ENCODE data around the gene PPP2R2C.
A peak's percentile ranks its signal among the peaks of the same experiment; 100 is the strongest.

Gene PPP2R2C

GRCh38 chr4:6309777-6310176, 162.6 kb downstream of the PPP2R2C start:
- ATAC-seq (no peak), DNase-seq (no peak)

DNA sequence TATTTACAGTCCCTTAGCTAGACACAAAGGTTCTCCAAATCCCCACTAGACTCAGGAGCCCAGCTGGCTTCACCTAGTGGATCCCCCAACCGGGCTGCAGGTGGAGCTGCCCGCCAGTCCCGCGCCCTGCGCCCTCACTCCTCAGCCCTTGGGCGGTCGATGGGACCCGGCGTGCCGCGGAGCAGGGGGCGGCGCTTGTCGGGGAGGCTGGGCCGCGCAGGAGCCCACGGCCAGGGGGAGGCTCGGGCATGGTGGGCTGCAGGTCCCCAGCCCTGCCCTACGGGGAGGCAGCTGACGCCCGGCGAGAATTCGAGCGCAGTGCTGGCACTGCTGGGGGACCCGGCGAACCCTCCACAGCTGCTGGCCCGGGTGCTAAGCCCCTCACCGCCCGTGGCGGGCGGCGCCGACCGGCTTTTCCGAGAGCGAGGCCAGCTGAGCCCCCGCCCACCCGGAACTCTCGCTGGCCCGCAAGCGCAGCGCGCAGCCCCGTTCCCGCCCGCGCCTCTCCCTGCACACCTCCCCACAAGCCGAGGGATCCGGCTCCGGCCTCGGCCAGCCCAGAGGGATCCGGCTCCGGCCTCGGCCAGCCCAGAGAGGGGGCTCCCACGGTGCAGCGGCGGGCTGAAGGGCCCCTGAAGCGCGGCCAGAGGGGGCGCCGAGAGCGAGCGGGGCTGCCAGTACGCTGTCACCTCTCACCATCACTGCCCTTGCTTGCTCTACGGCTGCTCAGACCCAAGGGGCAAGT, 163.3 kb downstream of the PPP2R2C start:
- Mint-ChIP-seq H3K27ac (no peak overlapping the region), H3K9me3 (no peaks in the 10 kb centered on the region), H3K4me1 (peaks cover 5% of the 10 kb centered on the region), H3K4me3 (no peak overlapping the region), H3K27me3 (peaks cover 36% of the 10 kb centered on the region), H3K36me3 (ENCODE audit: low read depth) (peaks cover 3% of the 10 kb centered on the region)
- peak; percentile 66 for ATAC-seq
- DNase-seq = peak; percentile 23

More at GRCh38 chr4:6309777-6310176, 162.6 kb downstream of the PPP2R2C start:
- Mint-ChIP-seq H3K27ac (no peak overlapping the region), H3K4me1 (peaks cover 5% of the 10 kb centered on the region), H3K4me3 (no peak overlapping the region), H3K9me3 (no peaks in the 10 kb centered on the region), H3K27me3 (peaks cover 36% of the 10 kb centered on the region), H3K36me3 (ENCODE audit: low read depth) (peaks cover 3% of the 10 kb centered on the region)

GRCh38 chr4:6307891-6308290, 164.5 kb downstream of the PPP2R2C start:
- Mint-ChIP-seq H3K9me3 (no peaks in the 10 kb centered on the region), H3K4me3 (no peak overlapping the region), H3K27me3 (peaks cover 36% of the 10 kb centered on the region)

GRCh38 chr4:6307230-6307629, 165.2 kb downstream of the PPP2R2C start:
- H3K27ac Mint-ChIP-seq = no peak overlapping the region
- peaks cover 36% of the 10 kb centered on the region for H3K27me3 Mint-ChIP-seq
- no peak overlapping the region for H3K4me3 Mint-ChIP-seq

More at GRCh38 chr4:6307891-6308290, 164.5 kb downstream of the PPP2R2C start:
- ATAC-seq (no peak), DNase-seq (no peak)
- Mint-ChIP-seq H3K27ac (no peak overlapping the region), H3K36me3 (ENCODE audit: low read depth) (peaks cover 3% of the 10 kb centered on the region), H3K4me1 (peaks cover 5% of the 10 kb centered on the region)

GRCh38 chr4:6306299-6306698, 166.1 kb downstream of the PPP2R2C start:
- Mint-ChIP-seq H3K36me3 (ENCODE audit: low read depth) (peaks cover 9% of the 10 kb centered on the region), H3K9me3 (no peaks in the 10 kb centered on the region), H3K4me1 (peaks cover 5% of the 10 kb centered on the region), H3K4me3 (no peak overlapping the region), H3K27me3 (peaks cover 32% of the 10 kb centered on the region), H3K27ac (no peak overlapping the region)
- DNase-seq (no peak), ATAC-seq (no peak)

More at GRCh38 chr4:6307230-6307629, 165.2 kb downstream of the PPP2R2C start:
- ATAC-seq (no peak), DNase-seq (no peak)
- Mint-ChIP-seq H3K4me1 (peaks cover 5% of the 10 kb centered on the region), H3K36me3 (ENCODE audit: low read depth) (peaks cover 5% of the 10 kb centered on the region), H3K9me3 (no peaks in the 10 kb centered on the region)

DNA sequence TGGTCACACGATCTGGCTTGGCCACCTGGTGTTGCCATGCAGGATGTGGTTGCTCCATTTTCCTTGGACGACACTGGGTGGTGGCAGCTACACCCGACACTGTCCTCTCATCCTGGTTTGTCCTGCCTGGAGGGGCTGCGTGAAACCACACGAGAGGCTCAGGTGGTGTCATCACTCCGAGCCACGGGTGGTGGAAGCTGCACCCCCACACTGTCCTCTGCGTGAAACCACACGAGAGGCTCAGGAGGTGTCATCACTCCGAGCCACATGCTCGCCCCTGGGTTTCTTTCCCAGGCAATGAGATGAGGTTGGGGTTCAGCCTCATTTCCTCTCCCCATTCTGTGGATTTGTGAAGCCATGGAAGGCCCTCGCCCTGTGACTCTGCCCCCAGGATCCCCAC, 168.5 kb downstream of the PPP2R2C start:
- H3K9me3 Mint-ChIP-seq = no peaks in the 10 kb centered on the region
- DNase-seq (no peak), ATAC-seq (no peak)
- peaks cover 15% of the 10 kb centered on the region for H3K36me3 Mint-ChIP-seq (ENCODE audit: low read depth)
- H3K4me3 Mint-ChIP-seq = no peak overlapping the region
- no peak overlapping the region for H3K27ac Mint-ChIP-seq
- H3K27me3 Mint-ChIP-seq = peaks cover 18% of the 10 kb centered on the region
- peaks cover 2% of the 10 kb centered on the region for H3K4me1 Mint-ChIP-seq

DNA sequence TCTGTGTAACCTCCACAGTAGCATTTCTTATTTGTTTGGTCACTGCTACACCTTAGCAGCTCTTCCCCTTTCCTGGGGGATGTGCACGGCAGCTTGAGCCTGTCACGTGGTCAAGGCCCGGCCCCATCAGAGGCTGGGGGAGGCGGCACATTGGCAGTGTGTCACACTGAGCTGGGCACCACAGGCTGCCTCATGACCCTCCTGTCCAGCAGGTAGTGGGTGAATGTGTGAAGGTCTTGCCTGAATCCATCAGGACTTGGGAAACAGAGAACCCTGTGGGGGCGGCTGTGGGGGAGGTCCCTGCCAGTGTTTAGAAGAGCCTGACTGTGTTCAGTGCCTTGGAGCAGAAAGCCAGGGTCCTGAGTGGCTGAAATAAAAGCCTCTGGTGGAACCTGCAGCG, 169.5 kb downstream of the PPP2R2C start:
- no peaks in the 10 kb centered on the region for H3K4me1 Mint-ChIP-seq
- no peak for DNase-seq
- peaks cover 11% of the 10 kb centered on the region for H3K36me3 Mint-ChIP-seq (ENCODE audit: low read depth)
- H3K27ac Mint-ChIP-seq = no peak overlapping the region
- no peak overlapping the region for H3K4me3 Mint-ChIP-seq
- H3K27me3 Mint-ChIP-seq = peaks cover 9% of the 10 kb centered on the region
- no peaks in the 10 kb centered on the region for H3K9me3 Mint-ChIP-seq
- ATAC-seq = no peak

- DNase-seq (no peak), ATAC-seq (no peak)
- H3K4me3 Mint-ChIP-seq = no peak overlapping the region
- H3K27ac Mint-ChIP-seq = no peak overlapping the region
- no peaks in the 10 kb centered on the region for H3K9me3 Mint-ChIP-seq
- peaks cover 11% of the 10 kb centered on the region for H3K36me3 Mint-ChIP-seq (ENCODE audit: low read depth)
- no peaks in the 10 kb centered on the region for H3K4me1 Mint-ChIP-seq
- peaks cover 5% of the 10 kb centered on the region for H3K27me3 Mint-ChIP-seq
These were observed 170.5 kb downstream of the PPP2R2C start for GRCh38 chr4:6301732-6302442.

DNA sequence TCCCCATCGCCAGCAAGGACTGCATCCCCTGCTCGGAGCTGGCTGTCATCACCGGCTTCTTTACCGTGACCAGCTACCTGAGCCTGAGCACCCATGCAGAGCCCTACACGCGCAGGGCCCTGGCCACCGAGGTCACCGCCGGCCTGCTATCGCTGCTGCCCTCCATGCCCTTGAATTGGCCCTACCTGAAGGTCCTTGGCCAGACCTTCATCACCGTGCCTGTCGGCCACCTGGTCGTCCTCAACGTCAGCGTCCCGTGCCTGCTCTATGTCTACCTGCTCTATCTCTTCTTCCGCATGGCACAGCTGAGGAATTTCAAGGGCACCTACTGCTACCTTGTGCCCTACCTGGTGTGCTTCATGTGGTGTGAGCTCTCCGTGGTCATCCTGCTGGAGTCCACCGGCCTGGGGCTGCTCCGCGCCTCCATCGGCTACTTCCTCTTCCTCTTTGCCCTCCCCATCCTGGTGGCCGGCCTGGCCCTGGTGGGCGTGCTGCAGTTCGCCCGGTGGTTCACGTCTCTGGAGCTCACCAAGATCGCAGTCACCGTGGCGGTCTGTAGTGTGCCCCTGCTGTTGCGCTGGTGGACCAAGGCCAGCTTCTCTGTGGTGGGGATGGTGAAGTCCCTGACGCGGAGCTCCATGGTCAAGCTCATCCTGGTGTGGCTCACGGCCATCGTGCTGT, 171.2 kb downstream of the PPP2R2C start:
- no peaks in the 10 kb centered on the region for H3K4me1 Mint-ChIP-seq
- no peaks in the 10 kb centered on the region for H3K9me3 Mint-ChIP-seq
- H3K27ac Mint-ChIP-seq = no peak overlapping the region
- peaks cover 11% of the 10 kb centered on the region for H3K36me3 Mint-ChIP-seq (ENCODE audit: low read depth)
- peaks cover under 1% of the 10 kb centered on the region for H3K27me3 Mint-ChIP-seq
- H3K4me3 Mint-ChIP-seq = no peak overlapping the region
- DNase-seq = no peak
- ATAC-seq = no peak

DNA sequence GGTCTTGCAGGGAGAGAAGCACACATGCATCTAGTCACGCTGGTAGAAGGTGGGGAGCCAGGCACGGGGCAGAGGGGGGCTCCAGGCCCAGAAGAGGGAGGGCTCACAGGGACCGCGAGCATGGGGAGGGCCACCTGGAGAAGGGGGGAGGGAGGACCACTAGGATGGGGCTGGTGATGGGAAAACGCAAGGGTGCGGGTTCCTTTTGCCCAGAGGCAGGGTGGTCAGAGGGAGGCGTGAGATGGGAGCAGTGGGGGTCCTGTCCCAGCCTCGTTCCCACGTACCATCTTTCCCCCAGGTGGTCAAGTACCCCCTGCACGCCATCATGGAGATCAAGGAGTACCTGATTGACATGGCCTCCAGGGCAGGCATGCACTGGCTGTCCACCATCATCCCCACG, 172.1 kb downstream of the PPP2R2C start:
- Mint-ChIP-seq H3K36me3 (ENCODE audit: low read depth) (peaks cover 11% of the 10 kb centered on the region), H3K27me3 (no peaks in the 10 kb centered on the region), H3K9me3 (no peaks in the 10 kb centered on the region), H3K4me3 (no peak overlapping the region), H3K27ac (no peak overlapping the region), H3K4me1 (no peaks in the 10 kb centered on the region)
- no peak for DNase-seq
- no peak for ATAC-seq

GRCh38 chr4:6299875-6300274, 172.5 kb downstream of the PPP2R2C start:
- H3K4me1 Mint-ChIP-seq = no peaks in the 10 kb centered on the region
- DNase-seq = no peak
- no peak overlapping the region for H3K4me3 Mint-ChIP-seq
- no peaks in the 10 kb centered on the region for H3K27me3 Mint-ChIP-seq
- H3K27ac Mint-ChIP-seq = no peak overlapping the region
- no peaks in the 10 kb centered on the region for H3K9me3 Mint-ChIP-seq
- H3K36me3 Mint-ChIP-seq (ENCODE audit: low read depth) = peaks cover 11% of the 10 kb centered on the region
- no peak for ATAC-seq

- ATAC-seq (no peak), DNase-seq (no peak)
- H3K27ac Mint-ChIP-seq = no peak overlapping the region
- no peaks in the 10 kb centered on the region for H3K9me3 Mint-ChIP-seq
- peaks cover 11% of the 10 kb centered on the region for H3K36me3 Mint-ChIP-seq (ENCODE audit: low read depth)
- H3K4me1 Mint-ChIP-seq = no peaks in the 10 kb centered on the region
- no peak overlapping the region for H3K4me3 Mint-ChIP-seq
- no peaks in the 10 kb centered on the region for H3K27me3 Mint-ChIP-seq
These were observed 173.6 kb downstream of the PPP2R2C start for GRCh38 chr4:6298852-6299251.

GRCh38 chr4:6298035-6298434, 174.4 kb downstream of the PPP2R2C start:
- Mint-ChIP-seq H3K9me3 (no peaks in the 10 kb centered on the region), H3K4me3 (no peak overlapping the region), H3K27me3 (no peaks in the 10 kb centered on the region), H3K4me1 (no peaks in the 10 kb centered on the region), H3K27ac (no peak overlapping the region), H3K36me3 (ENCODE audit: low read depth) (peaks cover 13% of the 10 kb centered on the region)
- ATAC-seq (no peak), DNase-seq (no peak)

DNA sequence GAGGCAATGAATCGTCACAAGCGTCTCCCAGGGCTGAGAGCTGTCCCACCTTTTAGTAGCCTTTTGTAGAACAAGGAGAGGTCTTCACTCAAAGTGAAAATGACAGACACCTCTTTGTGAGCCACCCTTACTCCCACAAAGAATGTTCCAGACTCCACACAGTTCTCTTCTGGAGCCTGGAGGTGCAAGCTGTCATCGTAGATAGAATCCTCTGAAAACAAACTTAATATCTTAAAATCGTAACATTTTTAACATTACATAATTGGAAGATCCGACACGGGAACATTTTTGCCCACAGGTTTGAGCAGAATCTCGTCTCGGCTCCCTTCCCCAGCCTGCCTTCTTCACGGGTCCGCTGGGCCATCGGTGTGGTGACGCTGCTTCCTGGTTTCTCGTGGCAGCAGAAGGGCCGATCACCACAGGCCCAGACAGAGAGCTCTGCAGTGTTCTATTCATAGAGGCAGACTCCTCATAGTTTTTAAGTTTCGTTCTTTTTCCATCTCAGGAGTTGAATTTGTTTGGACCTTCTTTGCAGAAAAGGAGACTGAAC, 175.1 kb downstream of the PPP2R2C start:
- Mint-ChIP-seq H3K36me3 (ENCODE audit: low read depth) (peaks cover 12% of the 10 kb centered on the region), H3K9me3 (no peaks in the 10 kb centered on the region), H3K27me3 (no peaks in the 10 kb centered on the region), H3K4me1 (no peaks in the 10 kb centered on the region), H3K27ac (no peak overlapping the region), H3K4me3 (no peak overlapping the region)
- ATAC-seq = no peak
- no peak for DNase-seq

Measured in activated naive CD8-positive, alpha-beta T cell treated with anti-CD3 and anti-CD28 coated beads, Interleukin-2, amount 50 U/mL, for 24 hours (primary cell).